ENCODE results near the gene EFCAB6. TPM values are rescaled to one million over a fixed set of nuclear protein-coding genes. Genes with fewer than 3 reads are reported as not detected.

Gene EFCAB6
- total RNA-seq, 1 experiment from 2014 or later: 0.52 TPM

DNA sequence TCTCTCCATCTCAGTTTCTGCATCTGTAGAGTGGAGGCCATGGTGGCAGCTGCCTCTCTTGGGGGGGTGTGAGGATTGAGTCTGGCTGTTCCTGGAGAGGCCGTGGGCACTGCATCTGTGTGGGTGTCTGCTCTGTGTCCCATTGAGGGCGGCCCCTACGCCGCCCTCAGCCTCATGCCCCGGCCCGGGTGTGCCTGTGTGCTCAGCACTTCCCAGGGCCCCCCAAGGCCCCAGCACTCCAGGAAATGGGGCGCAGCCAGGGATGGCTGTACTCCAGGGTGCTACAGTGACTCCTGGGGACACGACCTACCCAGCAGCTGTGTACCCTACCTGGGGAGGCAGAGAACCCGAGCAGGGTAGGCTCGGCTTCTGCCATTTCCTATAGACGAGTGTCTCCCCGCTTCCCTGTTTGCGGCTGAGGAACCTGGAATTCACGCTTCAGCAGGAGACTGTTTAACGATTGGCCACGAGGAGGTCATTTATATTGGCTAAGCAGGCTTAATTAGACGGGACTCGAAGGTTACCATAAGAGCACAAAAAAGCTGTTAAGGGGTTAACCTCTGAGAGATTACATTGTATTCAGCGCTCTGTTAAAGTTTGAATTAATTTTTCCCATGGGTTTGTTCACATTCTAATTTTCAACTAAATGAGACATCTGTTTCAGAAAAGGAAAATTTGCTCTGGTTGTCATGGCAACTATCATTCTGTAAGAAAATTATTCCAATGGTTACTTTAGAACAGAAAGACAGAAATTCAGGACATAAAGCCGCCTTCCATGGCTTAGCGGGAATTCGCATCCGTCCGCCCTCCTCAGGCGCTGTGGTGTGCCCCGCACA, 323.9 kb downstream of the EFCAB6 start:
- intact Hi-C loops (cut with micrococcal nuclease): no loop called here
- ChIA-PET POLR2A (no interaction called here), CTCF (no interaction called here), RAD21 (ENCODE audit: low non-redundant PET in 1 of 2, low total read pairs in 2 of 2, uncharacterized antibody in 2 of 2, unreplicated experiment in 2 of 2) (no interaction called here)
- ATAC-seq (no peak), DNase-seq (ENCODE audit: low read depth, low spot score) (no peak)
- no peak overlapping the region for H3K9ac ChIP-seq (ENCODE audit: low read length)
- BruUV-seq (replicated peaks): no TSS peak
- no peaks in the 10 kb centered on the region for H3K36me3 ChIP-seq (ENCODE audit: control insufficient read depth in 1 of 2, insufficient read depth in 2 of 2, low read length in 2 of 2)
- H3K4me2 ChIP-seq (ENCODE audit: low read length): no peak overlapping the region
- no peaks in the 10 kb centered on the region for H3K9me2 ChIP-seq (ENCODE audit: insufficient read depth)
- no peak overlapping the region for H2AFZ ChIP-seq (ENCODE audit: low read depth, low read length, poor library complexity, severe bottlenecking)
- no peak overlapping the region for H3K4me3 ChIP-seq (replicated peaks in 1 of 2; ENCODE audit: low read depth in 1 of 2, low read length in 2 of 2)
- no peak overlapping the region for H3K27ac ChIP-seq (ENCODE audit: low read depth, low read length)
- no peaks in the 10 kb centered on the region for H3K79me2 ChIP-seq (ENCODE audit: insufficient read depth, low read length)
- H3K27me3 ChIP-seq (ENCODE audit: insufficient read depth, low read length): peaks cover 17% of the 10 kb centered on the region
- H3K4me1 ChIP-seq (ENCODE audit: control insufficient read depth in 1 of 2, insufficient read depth in 2 of 2, low read length in 2 of 2): no peaks in the 10 kb centered on the region
- H3K9me3 ChIP-seq (ENCODE audit: control insufficient read depth in 1 of 2, insufficient read depth in 1 of 2, low read depth in 1 of 2, low read length in 2 of 2): no peaks in the 10 kb centered on the region
- no peaks in the 10 kb centered on the region for H4K20me1 ChIP-seq (ENCODE audit: insufficient read depth)
- TF ChIP-seq FOSL1 (IDR thresholded peaks at IDR 0.05; ENCODE audit: low read depth) (no peak), ZFX (IDR thresholded peaks at IDR 0.05) (no peak), TCF7L2 (IDR thresholded peaks at IDR 0.05; ENCODE audit: borderline replicate concordance, extremely low read depth, insufficient read depth, insufficient read length) (no peak), SIN3A (IDR thresholded peaks at IDR 0.05; ENCODE audit: low read depth) (no peak), POLR2A (IDR thresholded peaks at IDR 0.05; ENCODE audit: borderline replicate concordance, extremely low read depth, insufficient read depth, insufficient read length) (no peak), CTCF (IDR thresholded peaks at IDR 0.05 in 2 of 3, conservative IDR thresholded peaks at IDR 0.05 in 1 of 3; ENCODE audit: borderline replicate concordance in 1 of 3, insufficient read depth in 1 of 3, low read depth in 2 of 3, low read length in 2 of 3) (no peak), POLR2AphosphoS5 (IDR thresholded peaks at IDR 0.05; ENCODE audit: low read depth, low read length) (no peak), SP1 (IDR thresholded peaks at IDR 0.05; ENCODE audit: low read depth) (no peak), CBX3 (IDR thresholded peaks at IDR 0.05; ENCODE audit: low read depth) (no peak), MAX (IDR thresholded peaks at IDR 0.05) (no peak)
